ENCODE results near the gene LRRTM3.

LRRTM3 gene

GRCh38 chr10:66940965-66941364, 15.1 kb downstream of the LRRTM3 start:
- no peak for DNase-seq

- no peak for DNase-seq
Measured at GRCh38 chr10:66941491-66941890, 15.7 kb downstream of the LRRTM3 start.

DNA sequence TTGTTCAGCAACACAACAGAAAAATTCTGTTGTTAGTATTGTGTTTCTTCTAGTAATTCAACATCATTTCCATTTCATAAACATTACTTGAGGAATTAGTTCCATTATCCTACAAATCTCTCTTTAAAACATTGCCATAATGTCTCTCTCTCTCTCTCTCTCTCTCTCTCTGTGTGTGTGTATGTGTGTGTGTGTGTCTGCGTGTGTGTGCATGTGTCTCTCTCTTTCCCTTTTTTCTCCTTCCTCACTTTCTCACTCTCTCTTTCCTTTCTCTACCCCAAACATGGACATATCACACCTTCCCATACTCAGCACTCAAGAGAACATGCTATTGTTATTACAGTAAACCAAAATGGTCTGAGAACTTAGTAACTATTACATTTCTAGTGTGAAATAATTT, 16.6 kb downstream of the LRRTM3 start:
- DNase-seq, result no peak

DNA sequence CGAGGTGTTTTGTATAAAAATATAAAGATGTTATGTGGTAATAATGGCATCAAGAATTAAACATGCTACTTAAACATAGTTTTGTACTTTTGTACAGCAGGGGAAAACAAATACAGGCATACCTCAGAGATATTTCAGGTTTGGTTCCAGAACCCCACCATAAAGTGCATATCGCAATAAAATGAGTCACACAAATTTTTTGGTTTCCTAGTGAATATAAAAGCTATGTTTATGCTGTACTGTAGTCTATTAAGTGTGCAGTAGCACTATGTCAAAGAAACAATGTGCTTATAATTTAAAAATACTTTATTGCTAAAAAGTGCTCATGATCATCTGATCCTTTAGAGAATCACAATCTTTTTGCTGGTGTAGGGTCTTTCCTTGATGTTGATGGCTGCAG, 17.8 kb downstream of the LRRTM3 start:
- DNase-seq, result no peak

DNA sequence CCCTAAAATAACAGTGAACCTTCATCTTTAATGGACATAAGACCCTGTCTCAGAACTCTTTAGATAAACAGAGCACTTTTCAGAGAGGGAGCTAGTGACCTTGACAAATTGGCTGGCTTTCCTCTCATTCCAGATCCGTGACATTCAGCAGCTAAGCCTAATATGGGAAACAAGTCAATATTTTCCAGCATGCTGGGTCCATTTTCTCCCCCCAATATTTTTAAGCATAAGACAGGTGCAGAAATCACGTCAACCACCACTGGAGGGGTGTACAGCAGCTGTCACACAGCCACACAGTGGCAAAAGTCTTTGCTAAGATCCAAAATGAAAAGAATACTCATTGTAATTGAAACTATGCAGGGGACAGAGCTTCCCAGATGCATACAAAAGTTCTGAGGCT, 26.1 kb downstream of the LRRTM3 start:
- no peak for DNase-seq

GRCh38 chr10:66958466-66958865, 32.6 kb downstream of the LRRTM3 start:
- no peak for DNase-seq

DNA sequence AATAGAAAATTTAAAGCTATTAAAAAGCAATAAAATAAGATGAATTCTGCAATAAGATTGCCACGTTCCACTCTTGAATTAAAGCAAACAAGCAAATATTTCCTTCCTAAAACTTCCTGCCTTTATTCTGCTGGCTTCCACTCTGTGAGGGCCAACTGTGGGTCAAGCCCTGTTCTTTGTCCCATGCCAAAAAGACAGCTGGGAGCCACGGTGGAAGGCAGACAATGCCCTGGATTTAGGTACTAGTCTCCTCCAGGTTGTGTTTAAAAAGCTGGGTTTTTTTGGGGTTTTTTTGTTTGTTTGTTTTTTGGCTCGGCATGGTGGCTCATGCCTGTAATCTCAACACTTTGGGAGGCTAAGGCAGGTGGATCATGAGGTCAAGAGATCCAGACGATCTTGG, 39.1 kb downstream of the LRRTM3 start:
- DNase-seq, result no peak

- no peak for DNase-seq
Measured at GRCh38 chr10:66980246-66980815, 54.5 kb downstream of the LRRTM3 start.

- DNase-seq, result no peak
Measured at GRCh38 chr10:66981361-66982052, 55.7 kb downstream of the LRRTM3 start.

DNA sequence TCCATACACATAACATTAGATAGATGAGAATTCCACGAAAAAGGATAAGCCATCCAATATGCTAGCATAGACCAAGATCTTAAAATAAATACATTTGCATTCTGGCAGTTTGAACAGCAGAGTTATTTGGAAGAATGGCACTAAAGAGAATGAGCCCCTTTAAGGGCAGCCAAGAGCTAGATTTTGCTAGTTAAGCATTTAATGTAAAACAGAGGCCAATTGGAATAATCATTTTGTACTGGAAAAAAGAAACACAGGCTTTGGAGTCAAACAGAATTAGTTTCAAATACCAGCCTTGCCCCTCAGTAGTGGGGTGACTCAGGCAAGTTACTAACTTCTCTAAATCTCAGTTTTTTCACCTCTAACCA, 56.2 kb downstream of the LRRTM3 start:
- no peak for DNase-seq

- DNase-seq, result no peak
Measured at GRCh38 chr10:66982792-66983474, 57.1 kb downstream of the LRRTM3 start.

- no peak for DNase-seq
Measured at GRCh38 chr10:66983475-66983818, 57.6 kb downstream of the LRRTM3 start.

- no peak for DNase-seq
Measured at GRCh38 chr10:66990143-66990830, 64.5 kb downstream of the LRRTM3 start.

DNA sequence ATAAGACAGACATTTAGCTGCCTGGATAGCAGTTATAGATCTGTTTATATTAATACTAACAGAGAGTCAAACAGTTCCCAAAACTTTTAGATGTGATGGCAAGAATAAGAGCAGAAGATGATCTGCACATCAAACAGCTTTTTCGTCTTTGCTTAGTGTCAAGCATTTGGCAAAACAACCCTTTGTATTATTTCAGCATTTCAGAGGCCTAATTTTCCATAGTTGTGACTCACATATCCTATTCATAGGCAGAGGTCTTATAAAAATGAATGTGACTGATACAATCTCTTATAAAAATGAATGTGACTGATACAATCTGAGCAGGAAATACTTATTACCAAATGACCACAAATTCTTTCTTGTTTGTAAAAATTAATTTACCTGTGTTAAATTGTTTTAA, 71.2 kb downstream of the LRRTM3 start:
- no peak for DNase-seq

DNA sequence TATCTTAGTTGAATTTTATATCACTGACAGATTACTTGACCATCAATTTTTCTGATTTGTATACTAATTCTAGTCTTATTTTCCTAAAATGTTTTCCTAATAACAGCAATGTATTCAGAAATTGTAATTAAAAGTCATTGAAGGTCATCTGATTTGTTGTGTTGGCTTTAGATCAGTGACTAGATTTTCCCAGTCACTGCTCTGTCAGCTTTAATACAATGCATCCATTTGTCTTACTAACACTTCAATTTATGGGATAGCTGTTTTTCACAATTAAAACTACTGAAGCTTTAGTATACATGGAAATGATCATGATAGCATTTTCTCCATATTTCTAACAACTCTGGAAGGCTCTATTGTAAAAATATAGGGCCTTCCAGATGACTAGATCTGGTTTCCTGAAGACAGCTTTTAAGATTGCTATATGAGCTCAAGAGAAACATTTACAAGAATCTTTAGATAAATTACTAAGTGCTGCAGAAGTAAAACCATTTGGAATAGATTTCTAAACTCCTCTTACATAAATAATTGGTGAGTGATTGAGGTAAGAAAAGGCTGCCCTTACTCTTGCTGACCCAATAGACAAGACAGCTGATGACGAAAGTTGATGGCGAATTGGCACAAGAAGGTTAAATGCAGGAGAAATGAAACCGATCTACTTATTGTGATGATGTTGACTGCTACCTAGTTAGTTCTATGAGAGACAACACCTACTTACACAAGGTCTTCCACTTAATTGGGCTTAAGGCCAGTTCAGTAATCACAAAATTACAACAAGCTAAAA, 74.1 kb downstream of the LRRTM3 start:
- DNase-seq, result no peak

DNA sequence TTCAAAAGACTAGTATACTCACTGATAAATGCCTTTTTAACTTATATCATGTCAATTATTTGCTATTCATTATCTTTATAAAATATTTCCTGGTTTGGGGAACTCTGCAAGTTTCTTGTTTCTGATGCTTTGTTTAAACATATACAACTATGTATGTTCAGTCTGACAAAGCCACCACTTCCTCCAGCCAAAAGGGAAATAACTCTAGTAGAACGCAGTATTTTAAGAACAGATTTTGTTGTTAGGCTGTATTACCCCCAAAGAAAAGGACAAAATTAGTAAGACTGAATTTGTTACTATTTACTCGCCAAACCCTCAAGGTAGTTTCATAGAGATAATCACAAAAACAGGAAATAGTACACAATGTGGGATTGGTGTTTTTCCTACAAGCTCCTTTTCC, 78.9 kb downstream of the LRRTM3 start:
- DNase-seq, result no peak

DNA sequence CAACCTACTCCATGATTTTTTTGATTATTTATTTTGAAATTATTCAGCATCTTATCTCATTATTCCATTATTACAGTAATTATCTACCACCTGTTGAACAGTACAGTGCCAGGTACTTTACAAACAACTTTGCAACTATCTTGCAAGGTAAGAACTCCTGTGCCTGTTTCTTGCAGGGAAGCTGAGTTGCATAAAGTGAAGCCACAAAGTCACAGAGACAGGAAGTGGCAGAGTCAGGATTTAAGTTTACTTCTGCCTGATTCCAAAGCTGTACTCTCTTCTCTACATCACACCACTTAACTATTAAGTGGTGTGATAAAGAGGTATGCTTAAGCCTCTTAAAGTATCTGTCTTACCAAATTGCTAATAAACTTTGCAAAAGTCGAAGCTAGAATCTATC, 80.1 kb downstream of the LRRTM3 start:
- DNase-seq, result no peak

DNA sequence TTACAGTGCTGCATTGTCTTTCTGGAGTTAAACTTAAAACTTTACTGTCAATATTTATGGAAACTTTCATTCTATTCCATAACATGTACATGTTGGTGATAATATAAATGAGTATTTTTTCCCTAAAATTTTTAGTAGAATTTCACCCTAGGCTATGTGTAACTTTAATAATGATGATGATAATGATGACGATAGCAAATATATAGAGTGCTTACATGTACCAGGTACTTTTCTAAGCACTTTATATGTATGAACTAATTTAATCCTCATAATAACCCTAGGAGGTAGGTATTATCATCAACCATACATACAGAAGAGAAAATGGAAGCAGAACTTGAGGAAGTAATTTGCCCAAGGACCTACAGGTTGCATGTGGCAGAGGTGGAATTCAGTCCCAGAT, 85.6 kb downstream of the LRRTM3 start:
- no peak for DNase-seq

- DNase-seq, result no peak
Measured at GRCh38 chr10:67011981-67012380, 86.1 kb downstream of the LRRTM3 start.

DNA sequence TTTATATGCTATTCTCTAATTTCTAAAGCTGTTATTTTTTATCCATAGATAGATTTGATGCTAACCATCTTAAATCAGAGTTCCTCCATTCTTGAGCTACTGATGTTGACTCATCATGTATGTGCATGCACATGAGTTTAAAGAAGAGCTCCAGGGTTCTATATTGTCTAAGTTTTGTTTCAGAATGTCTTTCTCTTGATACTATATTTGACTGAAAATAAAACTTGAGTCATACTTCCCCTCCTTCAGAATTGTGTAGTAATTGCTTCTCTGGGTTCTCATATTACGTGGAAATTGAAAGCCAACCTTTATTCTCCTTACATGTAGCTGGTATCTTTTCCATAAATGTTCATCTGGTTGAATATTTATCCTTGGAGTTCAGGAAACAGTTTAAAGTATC, 89.4 kb downstream of the LRRTM3 start:
- DNase-seq, result no peak

- DNase-seq, result no peak
Measured at GRCh38 chr10:67017218-67017617, 91.4 kb downstream of the LRRTM3 start.

- DNase-seq, result no peak
Measured at GRCh38 chr10:67022099-67022498, 96.3 kb downstream of the LRRTM3 start.

DNA sequence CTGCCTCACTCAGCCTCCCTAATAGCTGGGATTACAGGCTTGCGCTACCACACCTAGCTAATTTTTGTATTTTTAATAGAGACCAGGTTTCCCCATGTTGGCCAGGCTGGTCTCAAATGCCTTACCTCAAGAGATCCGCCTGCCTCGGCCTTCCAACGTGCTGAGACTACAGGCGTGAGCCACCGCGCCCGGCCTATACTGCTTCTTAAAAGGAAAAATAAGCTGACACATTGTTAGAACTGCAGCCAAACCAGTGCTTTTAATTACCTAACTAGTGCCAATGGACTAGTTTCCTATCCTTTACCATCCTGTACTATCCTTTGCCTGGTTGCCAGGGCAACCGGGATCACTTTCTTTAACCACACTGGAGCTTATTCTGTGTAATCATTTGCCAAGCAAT, 108.0 kb downstream of the LRRTM3 start:
- no peak for DNase-seq

Data from NCI-H1436 (cell line).